Measurements from ENCODE around the gene GPBAR1.
"Not testable (repeated sequence)": the region's sequence is repeated elsewhere in the genome, so short reads cannot be mapped to it uniquely, and the experiment has no call there.

The GPBAR1 gene

GRCh38 chr2:218310853-218311540 lies 50.2 kb downstream of the GPBAR1 start:
- no peaks in the 10 kb centered on the region for H3K27me3 ChIP-seq (ENCODE audit: insufficient read depth, low read length)
- H3K36me3 ChIP-seq (ENCODE audit: insufficient read depth, low read depth, low read length), result no peaks in the 10 kb centered on the region
- no peak overlapping the region for H3K9ac ChIP-seq (ENCODE audit: low read depth, low read length)
- no peaks in the 10 kb centered on the region for H3K4me1 ChIP-seq (ENCODE audit: insufficient read depth, low read length)
- H3K27ac ChIP-seq (ENCODE audit: low read length), result no peak overlapping the region
- H3K9me3 ChIP-seq (ENCODE audit: insufficient read depth, low read depth, low read length), result no peaks in the 10 kb centered on the region
- H3K4me3 ChIP-seq (ENCODE audit: low read length), result no peak overlapping the region

- not testable (repeated sequence) for H3K27ac ChIP-seq (ENCODE audit: low read length)
Observed at GRCh38 chr2:218311541-218312266, 50.9 kb downstream of the GPBAR1 start.

GRCh38 chr2:218312267-218312756 lies 51.5 kb downstream of the GPBAR1 start:
- Histone ChIP-seq H3K27ac (ENCODE audit: low read length) (no peak overlapping the region), H3K9me3 (ENCODE audit: insufficient read depth, low read depth, low read length) (no peaks in the 10 kb centered on the region)

More at GRCh38 chr2:218311541-218312266, 50.9 kb downstream of the GPBAR1 start:
- not testable (repeated sequence) for H3K9me3 ChIP-seq (ENCODE audit: insufficient read depth, low read depth, low read length); H3K4me1 ChIP-seq (ENCODE audit: insufficient read depth, low read length); H3K36me3 ChIP-seq (ENCODE audit: insufficient read depth, low read depth, low read length); H3K4me3 ChIP-seq (ENCODE audit: low read length); H3K9ac ChIP-seq (ENCODE audit: low read depth, low read length); H3K27me3 ChIP-seq (ENCODE audit: insufficient read depth, low read length)

GRCh38 chr2:218313356-218313755 lies 52.5 kb downstream of the GPBAR1 start:
- Histone ChIP-seq H3K9me3 (ENCODE audit: insufficient read depth, low read depth, low read length) (no peaks in the 10 kb centered on the region), H3K4me1 (ENCODE audit: insufficient read depth, low read length) (no peaks in the 10 kb centered on the region), H3K27me3 (ENCODE audit: insufficient read depth, low read length) (no peaks in the 10 kb centered on the region), H3K27ac (ENCODE audit: low read length) (no peak overlapping the region), H3K36me3 (ENCODE audit: insufficient read depth, low read depth, low read length) (no peaks in the 10 kb centered on the region), H3K4me3 (ENCODE audit: low read length) (no peak overlapping the region), H3K9ac (ENCODE audit: low read depth, low read length) (no peak overlapping the region)

More at GRCh38 chr2:218312267-218312756, 51.5 kb downstream of the GPBAR1 start:
- H3K36me3 ChIP-seq (ENCODE audit: insufficient read depth, low read depth, low read length), result no peaks in the 10 kb centered on the region
- no peaks in the 10 kb centered on the region for H3K27me3 ChIP-seq (ENCODE audit: insufficient read depth, low read length)
- no peak overlapping the region for H3K4me3 ChIP-seq (ENCODE audit: low read length)
- H3K9ac ChIP-seq (ENCODE audit: low read depth, low read length), result no peak overlapping the region
- no peaks in the 10 kb centered on the region for H3K4me1 ChIP-seq (ENCODE audit: insufficient read depth, low read length)
